ENCODE measurements around the gene GRIA4. TPM values are rescaled to one million over a fixed set of nuclear protein-coding genes. Genes with fewer than 3 reads are reported as not detected.

The GRIA4 gene
- total RNA-seq, 1 donor from 2014 or later = 13.6 TPM

- TF ChIP-seq CTCF (IDR thresholded peaks at IDR 0.05; ENCODE audit: partially characterized antibody, unreplicated experiment) = no peak
- H3K4me1 Mint-ChIP-seq (ENCODE audit: low read depth, unreplicated experiment) = peaks cover 24% of the 10 kb centered on the region
- DNase-seq = peak; percentile 96
Observed at GRCh38 chr11:106021967-106022794, 412.3 kb downstream of the GRIA4 start, which contains the start of gene MSANTD4. TSS of gene MSANTD4 (minus strand) at chr11:106022240. CDS start at chr11:106010917, 11,323 bp downstream.

DNA sequence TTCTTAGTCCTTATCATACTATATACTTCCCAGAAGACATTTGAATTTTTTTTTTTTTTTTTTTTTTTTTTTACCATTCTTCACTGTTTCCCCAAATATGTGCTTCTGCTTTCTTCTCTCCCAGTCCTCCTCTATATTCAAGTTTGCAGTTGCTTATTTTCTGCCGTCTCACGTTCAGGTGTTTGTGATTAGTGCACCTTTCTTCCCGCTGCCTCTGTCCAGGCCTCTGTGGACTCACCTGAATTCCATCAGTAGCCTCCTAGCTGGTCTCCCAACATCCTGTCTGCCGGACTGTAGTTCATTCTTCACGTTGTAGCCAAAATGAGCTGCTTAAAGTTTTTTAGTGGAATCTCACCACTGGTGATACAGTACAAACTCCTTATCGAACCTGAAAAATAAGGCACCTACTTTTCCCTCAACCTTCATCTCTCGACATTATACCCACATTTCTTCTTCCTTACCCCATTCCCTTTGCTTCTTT, 413.0 kb downstream of the GRIA4 start:
- H3K4me3 Mint-ChIP-seq (ENCODE audit: unreplicated experiment) = peak overlapping the region; percentile 96
- peaks cover 24% of the 10 kb centered on the region for H3K4me1 Mint-ChIP-seq (ENCODE audit: low read depth, unreplicated experiment)
- TF ChIP-seq CTCF (IDR thresholded peaks at IDR 0.05; ENCODE audit: partially characterized antibody, unreplicated experiment) = no peak
- no peak for DNase-seq
- H3K36me3 Mint-ChIP-seq (ENCODE audit: unreplicated experiment) = no peaks in the 10 kb centered on the region
- peak overlapping the region; percentile 65 for H3K27ac Mint-ChIP-seq (ENCODE audit: unreplicated experiment)
- H3K9me3 Mint-ChIP-seq (ENCODE audit: unreplicated experiment) = peaks cover 9% of the 10 kb centered on the region
- peaks cover 3% of the 10 kb centered on the region for H3K27me3 Mint-ChIP-seq (ENCODE audit: unreplicated experiment)

More at GRCh38 chr11:106021967-106022794, 412.3 kb downstream of the GRIA4 start, which contains the start of gene MSANTD4:
- H3K36me3 Mint-ChIP-seq (ENCODE audit: unreplicated experiment) = no peaks in the 10 kb centered on the region
- H3K27me3 Mint-ChIP-seq (ENCODE audit: unreplicated experiment) = peaks cover 3% of the 10 kb centered on the region
- peaks cover 9% of the 10 kb centered on the region for H3K9me3 Mint-ChIP-seq (ENCODE audit: unreplicated experiment)
- H3K4me3 Mint-ChIP-seq (ENCODE audit: unreplicated experiment) = peak within 1 kb of the TSS; percentile 96
- H3K27ac Mint-ChIP-seq (ENCODE audit: unreplicated experiment) = peak within 1 kb of the TSS; percentile 83

- H3K4me3 Mint-ChIP-seq (ENCODE audit: unreplicated experiment) = no peak overlapping the region
- H3K27me3 Mint-ChIP-seq (ENCODE audit: unreplicated experiment) = no peaks in the 10 kb centered on the region
- H3K4me1 Mint-ChIP-seq (ENCODE audit: low read depth, unreplicated experiment) = peaks cover 2% of the 10 kb centered on the region
- H3K9me3 Mint-ChIP-seq (ENCODE audit: unreplicated experiment) = no peaks in the 10 kb centered on the region
- no peaks in the 10 kb centered on the region for H3K36me3 Mint-ChIP-seq (ENCODE audit: unreplicated experiment)
- TF ChIP-seq CTCF (IDR thresholded peaks at IDR 0.05; ENCODE audit: partially characterized antibody, unreplicated experiment) = no peak
- DNase-seq = no peak
- no peak overlapping the region for H3K27ac Mint-ChIP-seq (ENCODE audit: unreplicated experiment)
Observed at GRCh38 chr11:106030609-106031008, 420.7 kb downstream of the GRIA4 start.

DNA sequence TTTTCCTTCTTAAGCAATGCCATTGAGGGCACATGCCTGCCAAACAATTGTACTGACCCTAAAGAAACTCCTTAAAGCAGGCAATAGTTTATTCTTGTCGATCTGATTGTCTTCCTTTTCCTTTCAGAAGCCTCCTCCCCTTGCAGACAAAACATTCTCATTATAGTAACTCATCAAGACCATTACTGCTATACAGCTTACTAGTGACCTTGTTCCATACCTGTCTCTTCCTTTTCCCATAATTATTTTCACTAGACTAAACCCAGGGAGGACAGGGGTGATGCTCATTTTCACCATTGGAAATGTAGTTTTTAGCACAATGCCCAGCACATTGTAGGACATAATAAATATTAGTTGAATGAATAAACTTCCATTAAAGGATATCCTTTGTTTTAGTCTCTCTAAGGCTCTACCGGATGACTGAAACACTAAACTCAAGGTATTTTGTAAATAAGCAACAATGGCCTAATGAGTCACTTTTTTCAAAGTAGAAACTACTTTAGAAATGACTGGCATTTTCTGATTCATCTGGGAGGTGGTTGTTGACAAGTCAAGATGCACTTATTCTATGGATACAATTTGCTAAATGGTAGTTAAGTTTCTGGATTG, 421.4 kb downstream of the GRIA4 start:
- H3K4me3 Mint-ChIP-seq (ENCODE audit: unreplicated experiment) = no peak overlapping the region
- H3K27ac Mint-ChIP-seq (ENCODE audit: unreplicated experiment) = no peak overlapping the region
- H3K9me3 Mint-ChIP-seq (ENCODE audit: unreplicated experiment) = no peaks in the 10 kb centered on the region
- no peaks in the 10 kb centered on the region for H3K27me3 Mint-ChIP-seq (ENCODE audit: unreplicated experiment)
- H3K36me3 Mint-ChIP-seq (ENCODE audit: unreplicated experiment) = no peaks in the 10 kb centered on the region
- no peak for TF ChIP-seq CTCF (IDR thresholded peaks at IDR 0.05; ENCODE audit: partially characterized antibody, unreplicated experiment)
- DNase-seq = no peak
- H3K4me1 Mint-ChIP-seq (ENCODE audit: low read depth, unreplicated experiment) = peaks cover 2% of the 10 kb centered on the region
